Measurements from ENCODE around the gene PIAS4. TPM values are rescaled to one million over a fixed set of nuclear protein-coding genes. Genes with fewer than 3 reads are reported as not detected.

The PIAS4 gene
- total and polyA plus RNA-seq, 9 of the 15 experiments (the other 6 are each of a cell fraction or from before 2014, with no cell fraction given): 0.27 to 34.9 (median 14.4) TPM

DNA sequence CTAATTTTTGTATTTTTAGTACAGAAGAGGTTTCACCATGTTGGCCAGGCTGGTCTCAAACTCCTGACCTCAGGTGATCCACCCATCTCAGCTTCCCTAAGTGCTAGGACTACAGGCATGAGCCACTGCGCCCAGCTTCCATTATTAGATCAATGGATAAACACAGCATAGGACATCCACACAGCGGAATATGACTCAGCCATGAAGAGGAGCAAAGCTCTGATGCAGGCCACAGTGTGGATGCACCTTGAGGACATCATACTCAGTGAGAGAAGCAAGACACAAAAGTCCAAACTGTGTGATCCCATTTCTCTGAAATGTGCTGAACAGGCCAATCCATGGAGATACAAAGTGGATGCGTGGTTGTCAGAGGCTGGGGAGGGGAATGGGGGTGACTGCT lies 64.1 kb downstream of the PIAS4 start:
- FAIRE-seq: no peak
- CTCF ChIA-PET (ENCODE audit: low intra/inter-chr PET ratio): no interaction called here

DNA sequence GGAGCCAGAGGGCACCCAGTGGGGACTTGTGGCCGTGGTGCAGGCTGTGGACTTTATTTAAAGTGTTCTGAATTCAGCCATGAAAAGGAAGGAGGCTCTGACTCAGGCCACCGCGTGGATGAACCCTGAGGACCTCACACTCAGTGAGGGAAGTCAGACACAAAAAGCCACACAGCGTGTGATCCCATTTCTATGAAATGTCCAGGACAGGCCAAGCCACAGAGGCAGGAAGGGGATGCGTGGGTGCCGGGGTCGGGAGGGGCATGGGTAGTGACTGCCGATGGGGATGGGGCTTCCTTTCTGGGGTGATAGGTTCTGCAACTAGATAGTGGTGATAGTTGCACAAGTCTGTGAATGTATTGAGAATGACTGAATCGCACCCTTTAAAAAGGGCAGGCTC lies 67.8 kb downstream of the PIAS4 start:
- no peaks in the 10 kb centered on the region for H4K20me1 ChIP-seq (replicated peaks; ENCODE audit: control insufficient read depth, insufficient read depth, low read length)
- H3K79me2 ChIP-seq (ENCODE audit: control insufficient read depth, insufficient read depth, low read length): no peaks in the 10 kb centered on the region
- DNase-seq (ENCODE audit: extremely low read depth in 1 of 4, low spot score in 3 of 4): no peak
- BruUV-seq (replicated peaks): no TSS peak
- H3K27ac ChIP-seq (ENCODE audit: extremely low read depth, low read depth, low read length): no peak overlapping the region; the same call in 2 of the 3 replicates
- H3K4me2 ChIP-seq (ENCODE audit: insufficient read depth, low read length): no peak overlapping the region
- H3K4me3 ChIP-seq: no peak overlapping the region
- WGBS (ENCODE audit: insufficient coverage, low coverage, missing lambda C conversion rate): 46% methylated on average over 6 of the region's 9 CpGs
- TF ChIP-seq FOXP1 (CRISPR knock-in tag; IDR thresholded peaks at IDR 0.05): no peak
- 0 out of 2 replicates have a peak, but pooled peaks have one; percentile 27 for TF ChIP-seq ZBTB7A (IDR thresholded peaks at IDR 0.05; ENCODE audit: borderline replicate concordance, control insufficient read depth, low read depth, low read length)
- TF ChIP-seq GTF2E2 (tag; IDR thresholded peaks at IDR 0.05): no peak
- no peak for TF ChIP-seq PHB (CRISPR knock-in tag; IDR thresholded peaks at IDR 0.05)
- no peak for TF ChIP-seq ZNF143 (CRISPR knock-in tag; IDR thresholded peaks at IDR 0.05)
- TF ChIP-seq EGR1 (conservative IDR thresholded peaks at IDR 0.05): 0 out of 2 replicates have a peak, but pooled peaks have one; percentile 13
- no peak for TF ChIP-seq GABPB1 (CRISPR knock-in tag; IDR thresholded peaks at IDR 0.05)
- no peaks in the 10 kb centered on the region for H3K36me3 ChIP-seq (ENCODE audit: control insufficient read depth, insufficient read depth, low read length)
- H2AFZ ChIP-seq (ENCODE audit: low read depth, low read length): peak overlapping the region; percentile 81
- CTCF ChIA-PET (ENCODE audit: low intra/inter-chr PET ratio): no interaction called here
- POLR2A ChIA-PET: no interaction called here
- FAIRE-seq: peak; percentile 63
- peak overlapping the region in 1 of 2 experiments; percentile 82; a peak in 1 of 4 replicates for H3K9ac ChIP-seq (ENCODE audit: insufficient read depth in 1 of 2, low read depth in 2 of 2, low read length in 2 of 2)
- intact Hi-C loops (cut with micrococcal nuclease) (no loop called here), in situ Hi-C loops (cut with MboI) (no loop called here)
- no peaks in the 10 kb centered on the region for H3K27me3 ChIP-seq (ENCODE audit: control insufficient read depth in 2 of 2, insufficient read depth in 2 of 2, low read length in 2 of 2)
- ATAC-seq: no peak
- no peaks in the 10 kb centered on the region for H3K9me1 ChIP-seq (ENCODE audit: control insufficient read depth, insufficient read depth, low read length)
- no peaks in the 10 kb centered on the region for H3K9me3 ChIP-seq (replicated peaks; ENCODE audit: control insufficient read depth, insufficient read depth, low read depth, low read length)
- peaks cover 24 to 26% of the 10 kb centered on the region in 2 experiments for H3K4me1 ChIP-seq (replicated peaks in 1 of 2; ENCODE audit: control insufficient read depth in 2 of 2, insufficient read depth in 2 of 2, low read length in 2 of 2)

More for the DNA sequence above, 64.1 kb downstream of the PIAS4 start:
- TF ChIP-seq ZNF146 (CRISPR knock-in tag; IDR thresholded peaks at IDR 0.05; ENCODE audit: unreplicated experiment): peak; percentile 87
- TF ChIP-seq NCOA2 (IDR thresholded peaks at IDR 0.05; ENCODE audit: partially characterized antibody in 2 of 2): no peak
- no peak for TF ChIP-seq BRD4 (IDR thresholded peaks at IDR 0.05)
- H4K20me1 ChIP-seq (replicated peaks; ENCODE audit: control insufficient read depth, insufficient read depth, low read length): no peaks in the 10 kb centered on the region
- 65% methylated on average over 3 of the region's 3 CpGs for whole genome bisulfite sequencing (ENCODE audit: insufficient coverage, low coverage, missing lambda C conversion rate)
- no peak overlapping the region for H3K27ac ChIP-seq (ENCODE audit: extremely low read depth, low read depth, low read length)
- POLR2A ChIA-PET: interaction anchor here (1.1 kb wide), 2 partner anchors 25 to 87 kb away, joined by 3 read pairs; no protein-coding TSS in a partner anchor
- no peak overlapping the region for H3K4me3 ChIP-seq
- intact Hi-C loops (cut with micrococcal nuclease) (no loop called here), in situ Hi-C loops (cut with MboI) (no loop called here)
- peaks cover 13 to 25% of the 10 kb centered on the region in 2 experiments for H3K4me1 ChIP-seq (replicated peaks in 1 of 2; ENCODE audit: control insufficient read depth in 2 of 2, insufficient read depth in 2 of 2, low read length in 2 of 2)
- DNase-seq (ENCODE audit: extremely low read depth in 1 of 4, low spot score in 3 of 4) (no peak), ATAC-seq (no peak)
- BruUV-seq (replicated peaks): no TSS peak
- H3K79me2 ChIP-seq (ENCODE audit: control insufficient read depth, insufficient read depth, low read length): no peaks in the 10 kb centered on the region; the same call in 2 of the 3 replicates
- no peak overlapping the region for H2AFZ ChIP-seq (ENCODE audit: low read depth, low read length)
- H3K27me3 ChIP-seq (ENCODE audit: control insufficient read depth in 2 of 2, insufficient read depth in 2 of 2, low read length in 2 of 2): no peaks in the 10 kb centered on the region
- no peaks in the 10 kb centered on the region for H3K9me1 ChIP-seq (ENCODE audit: control insufficient read depth, insufficient read depth, low read length)
- no peaks in the 10 kb centered on the region for H3K9me3 ChIP-seq (replicated peaks; ENCODE audit: control insufficient read depth, insufficient read depth, low read depth, low read length)
- H3K36me3 ChIP-seq (ENCODE audit: control insufficient read depth, insufficient read depth, low read length): no peaks in the 10 kb centered on the region
- no peak overlapping the region for H3K4me2 ChIP-seq (ENCODE audit: insufficient read depth, low read length)
- no peak overlapping the region for H3K9ac ChIP-seq (ENCODE audit: insufficient read depth in 1 of 2, low read depth in 2 of 2, low read length in 2 of 2)
